ENCODE data around the gene WDR93. TPM values are rescaled to one million over a fixed set of nuclear protein-coding genes. Genes with fewer than 3 reads are reported as not detected.
"Not testable (repeated sequence)": the region's sequence is repeated elsewhere in the genome, so short reads cannot be mapped to it uniquely, and the experiment has no call there.

Gene WDR93
- total and polyA plus RNA-seq, 2 donors from 2014 or later = 1.2 to 2.5 TPM

GRCh38 chr15:89785774-89786140 lies 95.1 kb downstream of the WDR93 start:
- Histone ChIP-seq H3K36me3 (ENCODE audit: control insufficient read depth in 2 of 3, insufficient read depth in 3 of 3, low read length in 3 of 3) (peaks cover 0 to 11% (median 2%) of the 10 kb centered on the region in 3 donors), H3K9ac (ENCODE audit: low read length in 3 of 3) (no peak overlapping the region), H3K27me3 (ENCODE audit: control insufficient read depth, insufficient read depth, low read length) (no peaks in the 10 kb centered on the region), H3K9me3 (ENCODE audit: control insufficient read depth in 2 of 3, insufficient read depth in 1 of 3, low read length in 3 of 3) (no peaks in the 10 kb centered on the region), H3K4me1 (ENCODE audit: control insufficient read depth in 2 of 3, insufficient read depth in 2 of 3, low read depth in 1 of 3, low read length in 3 of 3) (no peaks in the 10 kb centered on the region), H3K27ac (ENCODE audit: low read depth in 2 of 2, low read length in 2 of 2) (no peak overlapping the region), H3K4me3 (ENCODE audit: low read length in 3 of 3) (no peak overlapping the region)
- no peak for TF ChIP-seq CTCF (IDR thresholded peaks at IDR 0.05; ENCODE audit: borderline replicate concordance, extremely low read depth, insufficient read depth)
- intact Hi-C loops (cut with DNase I) = no loop called here
- FAIRE-seq (no peak), DNase-seq (no peak)

- no peak for FAIRE-seq
- Histone ChIP-seq H3K9me3 (ENCODE audit: control insufficient read depth in 2 of 3, insufficient read depth in 1 of 3, low read length in 3 of 3) (no peaks in the 10 kb centered on the region), H3K4me1 (ENCODE audit: control insufficient read depth in 2 of 3, insufficient read depth in 2 of 3, low read depth in 1 of 3, low read length in 3 of 3) (no peaks in the 10 kb centered on the region), H3K27ac (ENCODE audit: low read depth in 2 of 2, low read length in 2 of 2) (no peak overlapping the region), H3K27me3 (ENCODE audit: control insufficient read depth, insufficient read depth, low read length) (no peaks in the 10 kb centered on the region), H3K9ac (ENCODE audit: low read length in 3 of 3) (no peak overlapping the region), H3K36me3 (ENCODE audit: control insufficient read depth in 2 of 3, insufficient read depth in 3 of 3, low read length in 3 of 3) (peaks cover 0 to 24% (median 2%) of the 10 kb centered on the region in 3 donors), H3K4me3 (ENCODE audit: low read length in 3 of 3) (no peak overlapping the region)
- intact Hi-C loops (cut with DNase I) = no loop called here
- DNase-seq = no peak
- no peak for TF ChIP-seq CTCF (IDR thresholded peaks at IDR 0.05; ENCODE audit: borderline replicate concordance, extremely low read depth, insufficient read depth)
Measured at GRCh38 chr15:89787944-89788343, 97.3 kb downstream of the WDR93 start.

- H3K27ac ChIP-seq (ENCODE audit: low read depth in 2 of 2, low read length in 2 of 2); H3K4me1 ChIP-seq (ENCODE audit: control insufficient read depth in 2 of 3, insufficient read depth in 2 of 3, low read depth in 1 of 3, low read length in 3 of 3); H3K9me3 ChIP-seq (ENCODE audit: control insufficient read depth in 2 of 3, insufficient read depth in 1 of 3, low read length in 3 of 3); H3K27me3 ChIP-seq (ENCODE audit: control insufficient read depth, insufficient read depth, low read length); H3K9ac ChIP-seq (ENCODE audit: low read length in 3 of 3); H3K4me3 ChIP-seq (ENCODE audit: low read length in 3 of 3); DNase-seq; intact Hi-C loops (cut with DNase I); FAIRE-seq: not testable (repeated sequence)
- peaks cover 0 to 25% (median 2%) of the 10 kb centered on the region in 3 donors for H3K36me3 ChIP-seq (ENCODE audit: control insufficient read depth in 2 of 3, insufficient read depth in 3 of 3, low read length in 3 of 3)
Measured at GRCh38 chr15:89788585-89788984, 98.0 kb downstream of the WDR93 start.

- Histone ChIP-seq H3K9me3 (ENCODE audit: control insufficient read depth in 2 of 3, insufficient read depth in 1 of 3, low read length in 3 of 3) (no peaks in the 10 kb centered on the region), H3K4me3 (ENCODE audit: low read length in 3 of 3) (no peak overlapping the region), H3K9ac (ENCODE audit: low read length in 3 of 3) (no peak overlapping the region), H3K4me1 (ENCODE audit: control insufficient read depth in 2 of 3, insufficient read depth in 2 of 3, low read depth in 1 of 3, low read length in 3 of 3) (peaks cover 0 to 4% (median 3%) of the 10 kb centered on the region in 3 donors), H3K36me3 (ENCODE audit: control insufficient read depth in 2 of 3, insufficient read depth in 3 of 3, low read length in 3 of 3) (peaks cover 0 to 28% (median 2%) of the 10 kb centered on the region in 3 donors), H3K27ac (ENCODE audit: low read depth in 2 of 2, low read length in 2 of 2) (no peak overlapping the region), H3K27me3 (ENCODE audit: control insufficient read depth, insufficient read depth, low read length) (no peaks in the 10 kb centered on the region)
- FAIRE-seq (no peak), DNase-seq (no peak)
- intact Hi-C loops (cut with DNase I) = no loop called here
- no peak for TF ChIP-seq CTCF (IDR thresholded peaks at IDR 0.05; ENCODE audit: borderline replicate concordance, extremely low read depth, insufficient read depth)
Measured at GRCh38 chr15:89790206-89790605, 99.6 kb downstream of the WDR93 start.
